GM12878 (cell line): Measurements from ENCODE around the gene ZSWIM2. TPM values are rescaled to one million over a fixed set of nuclear protein-coding genes. Genes with fewer than 3 reads are reported as not detected.

Experiments used
- ATAC-seq: fragments of 200-7000 bp; cut with Tn5 transposase; 3 replicates; pipeline ENCODE4 v1.9.1; 2020; ENCODE audit warnings: mild to moderate bottlenecking, moderate library complexity
- BruUV-seq: library from RNA; stranded (reverse); fragments of 400-500 nt; replicated peaks from 2 replicates; lab custom pipeline; 2021; lab: Mats Ljungman, UMichigan
- CTCF ChIA-PET: fragments of 300-600 bp; sonication (Branson Sonifier 250); formaldehyde crosslinking; extraction: SDS; loops from one replicate; lab custom pipeline; 2021; ENCODE audit warnings: inconsistent platforms; lab: Yijun Ruan, JAX
- POLR2A ChIA-PET: fragments of 350-600 bp; formaldehyde crosslinking; extraction: SDS; loops from one replicate; lab custom pipeline; 2021; ENCODE audit warnings: inconsistent platforms; lab: Charles Lee
- RAD21 ChIA-PET: fragments of 300-600 bp; sonication (Branson Sonifier 250); formaldehyde crosslinking; loops from one replicate; lab custom pipeline; 2023; ENCODE audit warnings: antibody characterized with exemption; ENCODE audit not compliant: unreplicated experiment; lab: Charles Lee
- SMC1A ChIA-PET: fragments of 300-600 bp; sonication (Branson Sonifier 250); formaldehyde crosslinking; loops from one replicate; lab custom pipeline; 2023; ENCODE audit not compliant: unreplicated experiment, uncharacterized antibody; lab: Charles Lee
- DNase-seq: peaks from one replicate; pipeline ENCODE4 v3.0.0-alpha.2; 2011; ENCODE audit warnings: low read depth, low spot score
- FAIRE-seq: peaks from 3 replicates; lab custom pipeline; 2011; peaks lifted over from hg19 to GRCh38; lab: Jason Lieb, UNC
- H2AFZ ChIP-seq: 2 replicates; pipeline ENCODE4 v1.6.0; 2011; ENCODE audit warnings: low read depth, low read length, control low read depth; ENCODE audit not compliant: control insufficient read depth
- H3K27ac ChIP-seq: 2 replicates; pipeline ENCODE4 v1.5.1; 2011; ENCODE audit warnings: control low read depth; ENCODE audit not compliant: control insufficient read depth, insufficient read depth
- H3K27me3 ChIP-seq, 2 experiments: replicated peaks in 1 of 2; 2 replicates each; pipeline versions ENCODE4 v1.6.0 to v1.6.1; 2011; ENCODE audit warnings: low read length in 1 of 2; ENCODE audit not compliant: control insufficient read depth in 2 of 2, insufficient read depth in 2 of 2
- H3K36me3 ChIP-seq, 2 experiments: 2 replicates each; pipeline ENCODE4 v1.5.1; 2011; ENCODE audit warnings: low read length in 1 of 2; ENCODE audit not compliant: control insufficient read depth in 2 of 2, insufficient read depth in 2 of 2
- H3K4me1 ChIP-seq: 2 replicates; pipeline ENCODE4 v1.6.1; 2011; ENCODE audit warnings: mild to moderate bottlenecking, low read length, moderate library complexity, mixed read lengths; ENCODE audit not compliant: control insufficient read depth, insufficient read depth
- H3K4me2 ChIP-seq: 2 replicates; pipeline ENCODE4 v1.6.0; 2011; ENCODE audit warnings: control low read depth; ENCODE audit not compliant: control insufficient read depth, insufficient read depth
- H3K4me3 ChIP-seq: fragments of 200-600 bp; sonication (generic); 2 replicates; pipeline ENCODE4 v1.5.1; 2016
- H3K79me2 ChIP-seq: 2 replicates; pipeline ENCODE4 v1.6.0; 2011; ENCODE audit warnings: low read length; ENCODE audit not compliant: control insufficient read depth, insufficient read depth
- H3K9ac ChIP-seq: 2 replicates; pipeline ENCODE4 v1.8.0; 2011; ENCODE audit warnings: low read length, control low read depth, mixed read lengths; ENCODE audit not compliant: control insufficient read depth, insufficient read depth
- H3K9me3 ChIP-seq: replicated peaks from 3 replicates; pipeline ENCODE4 v1.5.1; 2011; ENCODE audit warnings: mild to moderate bottlenecking, low read length; ENCODE audit not compliant: control insufficient read depth, insufficient read depth
- H4K20me1 ChIP-seq: 2 replicates; pipeline ENCODE4 v1.6.0; 2011; ENCODE audit not compliant: control insufficient read depth, insufficient read depth
- BCLAF1 ChIP-seq: fragments of 450-650 bp; IDR thresholded peaks from 2 replicates; pipeline ENCODE4 v1.6.1; 2017; ENCODE audit warnings: antibody characterized with exemption, mild to moderate bottlenecking, moderate library complexity
- CHD2 ChIP-seq: IDR thresholded peaks from 2 replicates; pipeline ENCODE4 v1.6.1; 2011; ENCODE audit warnings: low read depth, low read length, improper control_type of control experiment, borderline replicate concordance
- CHD4 ChIP-seq: fragments of 200-600 bp; sonication (generic); IDR thresholded peaks from 2 replicates; pipeline ENCODE4 v1.6.1; 2016; ENCODE audit warnings: mild to moderate bottlenecking
- EGR1 ChIP-seq, 2 experiments: IDR thresholded peaks; 1 replicate in 1 of 2; 2 replicates in 1 of 2; pipeline ENCODE4 v1.6.1; 2011 to 2012; ENCODE audit warnings: low read depth in 2 of 2, low read length in 2 of 2, borderline replicate concordance in 1 of 2, mild to moderate bottlenecking in 1 of 2, moderate library complexity in 1 of 2
- EZH2 ChIP-seq: IDR thresholded peaks from 2 replicates; pipeline ENCODE4 v1.6.1; 2012; ENCODE audit warnings: low read depth, mild to moderate bottlenecking, control low read depth, inconsistent platforms, low read length, borderline replicate concordance; ENCODE audit not compliant: control insufficient read depth
- IKZF2 ChIP-seq, 2 experiments: fragments of 450-650 bp; IDR thresholded peaks; 2 replicates each; pipeline ENCODE4 v1.6.1; 2017; ENCODE audit warnings: mild to moderate bottlenecking in 2 of 2, moderate library complexity in 2 of 2
- LARP7 ChIP-seq: fragments of 450-650 bp; IDR thresholded peaks from 2 replicates; pipeline ENCODE4 v1.6.1; 2017; ENCODE audit warnings: mild to moderate bottlenecking
- MYB ChIP-seq: fragments of 150-350 bp; IDR thresholded peaks from 2 replicates; pipeline ENCODE4 v1.6.1; 2014; ENCODE audit warnings: mild to moderate bottlenecking, low read depth, low read length, borderline replicate concordance
- REST ChIP-seq: IDR thresholded peaks from 2 replicates; pipeline ENCODE4 v1.6.1; 2012; ENCODE audit warnings: mild to moderate bottlenecking, low read depth, low read length
- RUNX3 ChIP-seq: IDR thresholded peaks from 2 replicates; pipeline ENCODE4 v1.6.1; 2012; ENCODE audit warnings: low read length, inconsistent platforms
- SIX5 ChIP-seq: IDR thresholded peaks from 2 replicates; pipeline ENCODE4 v1.6.1; 2011; ENCODE audit warnings: mild to moderate bottlenecking, low read depth, low read length, moderate library complexity; ENCODE audit not compliant: severe bottlenecking
- SMAD5 ChIP-seq: IDR thresholded peaks from 2 replicates; pipeline ENCODE4 v1.6.1; 2016; ENCODE audit warnings: antibody characterized with exemption, low read depth
- SP1 ChIP-seq: IDR thresholded peaks from one replicate; pipeline ENCODE4 v1.6.1; 2011; ENCODE audit warnings: low read depth, low read length
- TCF3 ChIP-seq: IDR thresholded peaks from 2 replicates; pipeline ENCODE4 v1.6.1; 2012; ENCODE audit warnings: low read depth, mild to moderate bottlenecking, low read length, borderline replicate concordance; ENCODE audit not compliant: insufficient read depth
- YY1 ChIP-seq: IDR thresholded peaks from 2 replicates; pipeline ENCODE4 v1.6.1; 2011; ENCODE audit warnings: low read depth, mild to moderate bottlenecking, low read length
- ZNF217 ChIP-seq: fragments of 450-650 bp; IDR thresholded peaks from 2 replicates; pipeline ENCODE4 v1.6.1; 2017; ENCODE audit warnings: antibody characterized with exemption, mild to moderate bottlenecking
- WGBS: methylation state at CpG from one replicate; pipeline ENCODE4 v1.1.6; 2016; ENCODE audit warnings: low lambda C conversion rate; ENCODE audit not compliant: insufficient replicate concordance, insufficient coverage; ENCODE audit errors: missing lambda C conversion rate; 5-methylcytosine and 5-hydroxymethylcytosine counted together
- in situ Hi-C: fragments of 300-500 bp; cut with MboI; formaldehyde crosslinking; loops from 9 replicates; pipeline ENCODE4 v1.14.3; 2018; ENCODE audit warnings: mixed read lengths
- intact Hi-C: fragments of 100-400 bp; cut with micrococcal nuclease; formaldehyde crosslinking; loops from one replicate; pipeline ENCODE4 v1.14.2; 2022; ENCODE audit not compliant: unreplicated experiment
- polyA plus RNA-seq, 11 experiments: library from polyadenylated mRNA; depleted of rRNA in 4 of 11; unstranded in 6 of 11; stranded (reverse) in 5 of 11; fragments of >200 nt; fragmentation: Nextera tagmentation in 4 of 11; fragmentation: Illumina TruSeq in 1 of 11; extraction: Ambion mirVana in 4 of 11; extraction: Trizol in 1 of 11; gene quantifications; 1 replicate in 1 of 11; 2 replicates in 10 of 11; pipeline versions ENCODE4 v1.2.1 to v1.2.3, GENCODE V29; 2011 to 2016; ENCODE audit warnings: inconsistent platforms in 2 of 11, missing spikeins in 2 of 11, low read depth in 1 of 11
- total RNA-seq, 4 experiments: library from RNA; depleted of rRNA in 3 of 4; stranded (reverse); fragments of >200 nt in 3 of 4; fragmentation: Illumina TruSeq in 1 of 4; extraction: Trizol in 1 of 4; gene quantifications; 2 replicates each; pipeline versions ENCODE4 v1.2.1 to v1.2.3, GENCODE V29; 2013 to 2021
- TF ChIP-seq, protein P1 (sequence below): fragments of 450-650 bp; IDR thresholded peaks from 2 replicates; pipeline ENCODE4 v1.6.1; 2016; ENCODE audit warnings: mild to moderate bottlenecking

The ZSWIM2 gene
- total and polyA plus RNA-seq, 10 of the 15 experiments (the other 5 are each of a cell fraction or from before 2014, with no cell fraction given), result not detected

GRCh38 chr2:186874713-186875112 lies 25.7 kb upstream of the ZSWIM2 start (continued):
- TF ChIP-seq REST (no peak), CHD4 (no peak), ZNF217 (no peak), SP1 (no peak), YY1 (no peak)

DNA sequence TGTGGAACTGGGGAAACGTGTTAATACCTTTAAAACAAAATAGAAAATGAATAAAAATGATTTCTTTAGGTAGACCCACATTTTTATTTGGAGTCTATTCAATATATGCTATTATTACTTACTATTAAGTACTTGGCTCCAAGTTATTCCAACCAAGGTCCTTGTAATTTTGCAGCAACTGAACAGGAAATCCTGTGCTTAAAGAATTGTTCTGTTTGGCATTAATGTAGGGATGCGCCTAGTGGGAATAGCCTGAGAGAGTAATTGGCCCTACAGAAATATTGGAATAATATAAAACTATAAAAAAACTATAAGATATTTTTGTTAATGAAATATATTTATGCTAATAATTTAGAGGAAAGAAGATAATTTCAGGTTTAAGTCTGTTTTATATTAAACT lies 22.9 kb upstream of the ZSWIM2 start:
- ChIA-PET SMC1A (interaction anchor here (0.7 to 3.9 kb wide), 8 partner anchors 8 to 264 kb away, joined by 3 to 20 read pairs (median 4); no protein-coding TSS in a partner anchor), RAD21 (interaction anchor here (0.8 kb wide), 1 partner anchor 10 kb away, joined by 4 read pairs; no protein-coding TSS in a partner anchor), CTCF (interaction anchor here (4.2 kb wide), 1 partner anchor 9 kb away, joined by 23 read pairs; no protein-coding TSS in a partner anchor), POLR2A (interaction anchor here (1.5 kb wide), 1 partner anchor 15 kb away, joined by 3 read pairs; no protein-coding TSS in a partner anchor)
- no peaks in the 10 kb centered on the region for H3K79me2 ChIP-seq
- H3K27ac ChIP-seq, result no peak overlapping the region
- no TSS peak for BruUV-seq
- H4K20me1 ChIP-seq, result no peaks in the 10 kb centered on the region
- H3K4me1 ChIP-seq, result no peaks in the 10 kb centered on the region
- intact Hi-C loops (no loop called here), in situ Hi-C loops (loop anchor here (25.0 kb wide), 1 partner anchor 965 kb away; no protein-coding TSS in a partner anchor)
- ATAC-seq (no peak), FAIRE-seq (no peak), DNase-seq (no peak)
- H3K27me3 ChIP-seq, result no peaks in the 10 kb centered on the region
- H3K9ac ChIP-seq, result no peak overlapping the region
- H3K4me2 ChIP-seq, result no peak overlapping the region
- no peak overlapping the region for H3K4me3 ChIP-seq
- H2AFZ ChIP-seq, result no peak overlapping the region
- H3K9me3 ChIP-seq, result no peaks in the 10 kb centered on the region
- H3K36me3 ChIP-seq, result no peaks in the 10 kb centered on the region
- WGBS, result 24% methylated on average over 2 of the region's 2 CpGs
- TF ChIP-seq SMAD5 (no peak), RUNX3 (no peak), TCF3 (no peak), IKZF2 (IDR thresholded peaks at IDR 0.05) (no peak), EZH2 (no peak), CHD2 (no peak), MYB (no peak), EGR1 (IDR thresholded peaks at IDR 0.05; ENCODE audit: borderline replicate concordance in 1 of 2, low read depth in 2 of 2, low read length in 2 of 2) (no peak), BCLAF1 (no peak), SIX5 (no peak), LARP7 (no peak)
- TF ChIP-seq, protein P1, sequence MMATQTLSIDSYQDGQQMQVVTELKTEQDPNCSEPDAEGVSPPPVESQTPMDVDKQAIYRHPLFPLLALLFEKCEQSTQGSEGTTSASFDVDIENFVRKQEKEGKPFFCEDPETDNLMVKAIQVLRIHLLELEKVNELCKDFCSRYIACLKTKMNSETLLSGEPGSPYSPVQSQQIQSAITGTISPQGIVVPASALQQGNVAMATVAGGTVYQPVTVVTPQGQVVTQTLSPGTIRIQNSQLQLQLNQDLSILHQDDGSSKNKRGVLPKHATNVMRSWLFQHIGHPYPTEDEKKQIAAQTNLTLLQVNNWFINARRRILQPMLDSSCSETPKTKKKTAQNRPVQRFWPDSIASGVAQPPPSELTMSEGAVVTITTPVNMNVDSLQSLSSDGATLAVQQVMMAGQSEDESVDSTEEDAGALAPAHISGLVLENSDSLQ, result no peak
